NCI-H1694 treated with DMSO at 0.1 percent for 48 hours (cell line): Measurements from ENCODE around the gene ZIC1.

Source experiments
- DNase-seq: peaks from one replicate; lab custom pipeline; 2025; lab: John Stamatoyannopoulos, UW

Gene ZIC1

GRCh38 chr3:147409143-147410115, at the start of gene ZIC1:
Gene ZIC1, plus strand, starts transcription at chr3:147409365. Its CDS starts 748 bp downstream, at chr3:147410113.
- DNase-seq, result no peak

DNA sequence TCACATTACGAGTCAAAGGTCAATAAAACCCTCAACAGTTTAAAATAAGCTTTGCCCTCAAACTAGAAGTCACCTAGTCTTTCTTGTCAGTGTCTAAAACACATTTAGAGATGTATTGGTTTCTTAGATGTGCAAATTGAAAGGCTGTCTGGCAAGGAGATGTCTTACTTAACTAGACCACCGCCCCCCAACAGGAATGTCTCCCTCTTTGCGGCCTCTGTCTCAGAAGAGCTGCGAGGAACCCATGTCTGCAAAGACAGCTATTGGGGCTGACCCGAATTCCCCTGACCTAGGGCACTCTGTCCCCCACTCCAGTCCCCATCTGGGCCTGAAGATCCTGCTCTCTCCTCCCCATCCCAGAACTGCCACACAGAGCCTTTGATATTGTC, 49.1 kb upstream of the ZIC1 start:
- no peak for DNase-seq

- peak; percentile 7 for DNase-seq
Observed at GRCh38 chr3:147360646-147361453, 48.3 kb upstream of the ZIC1 start.

GRCh38 chr3:147361454-147362420, 47.4 kb upstream of the ZIC1 start:
- peak; percentile 15 for DNase-seq

- no peak for DNase-seq
Observed at GRCh38 chr3:147364771-147365170, 44.4 kb upstream of the ZIC1 start.

- no peak for DNase-seq
Observed at GRCh38 chr3:147365196-147366115, 43.7 kb upstream of the ZIC1 start.

GRCh38 chr3:147367676-147368075, 41.5 kb upstream of the ZIC1 start:
- no peak for DNase-seq

DNA sequence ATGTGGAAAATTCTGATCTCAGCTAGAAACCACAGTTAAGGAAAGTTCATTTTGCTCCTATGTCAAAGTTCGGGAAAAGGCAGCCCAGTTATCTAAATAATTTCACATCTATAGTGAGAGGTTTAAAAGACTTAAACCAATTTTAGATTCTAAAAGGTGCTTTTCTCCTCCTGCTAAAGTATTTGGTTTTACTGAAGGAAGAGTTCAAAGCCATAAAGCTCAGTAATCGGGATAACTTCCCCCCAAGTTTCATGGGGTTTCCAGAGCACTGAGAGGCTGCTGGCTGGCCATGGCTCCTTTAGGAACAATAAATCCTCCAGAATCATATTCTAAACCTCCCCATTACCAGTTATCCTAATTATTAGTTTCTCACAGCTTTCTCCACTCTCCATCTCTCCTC, 41.0 kb upstream of the ZIC1 start:
- no peak for DNase-seq

- DNase-seq, result peak; percentile 6
Observed at GRCh38 chr3:147368561-147369221, 40.5 kb upstream of the ZIC1 start.

DNA sequence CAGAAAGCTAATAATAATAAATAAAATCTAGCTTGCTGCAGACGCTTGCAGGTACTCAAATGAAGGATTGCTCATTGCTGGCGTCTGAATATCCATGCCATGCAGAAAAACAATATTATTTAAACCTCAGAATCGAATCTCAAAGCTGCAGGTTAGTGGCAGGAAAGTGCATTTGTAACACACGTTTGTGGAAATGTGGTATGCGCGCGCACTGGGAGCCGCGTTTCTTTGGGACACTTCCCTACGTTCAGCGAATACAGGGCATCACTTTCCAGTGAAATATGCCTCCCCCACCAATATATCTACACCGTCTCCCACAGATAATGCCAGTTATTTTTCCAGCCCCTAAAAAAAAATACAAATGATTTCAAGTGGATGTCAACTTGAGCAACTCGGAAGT, 39.9 kb upstream of the ZIC1 start:
- no peak for DNase-seq

- no peak for DNase-seq
Observed at GRCh38 chr3:147369661-147370123, 39.5 kb upstream of the ZIC1 start.

DNA sequence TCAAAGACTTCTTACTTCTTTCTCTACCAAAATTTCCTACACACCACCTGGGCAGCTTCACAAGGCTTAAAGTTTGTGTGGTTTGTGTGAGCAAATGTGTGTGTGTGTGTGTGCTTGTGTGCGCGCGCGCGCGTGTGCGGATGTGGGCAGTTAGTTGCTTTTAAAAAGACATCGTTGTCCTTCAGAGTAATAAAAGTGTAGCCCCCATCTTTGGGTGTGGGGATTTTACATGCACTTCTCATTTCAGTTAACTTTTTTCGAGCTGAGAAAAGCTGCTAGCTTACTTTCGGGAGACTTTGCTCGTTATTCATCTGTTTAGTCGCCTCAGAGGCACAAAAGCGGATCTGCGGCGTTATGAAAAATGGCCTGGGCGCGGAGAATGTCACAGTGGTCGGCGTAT, 38.8 kb upstream of the ZIC1 start:
- no peak for DNase-seq

GRCh38 chr3:147371140-147371539, 38.0 kb upstream of the ZIC1 start:
- no peak for DNase-seq

- no peak for DNase-seq
Observed at GRCh38 chr3:147371771-147372340, 37.3 kb upstream of the ZIC1 start.

DNA sequence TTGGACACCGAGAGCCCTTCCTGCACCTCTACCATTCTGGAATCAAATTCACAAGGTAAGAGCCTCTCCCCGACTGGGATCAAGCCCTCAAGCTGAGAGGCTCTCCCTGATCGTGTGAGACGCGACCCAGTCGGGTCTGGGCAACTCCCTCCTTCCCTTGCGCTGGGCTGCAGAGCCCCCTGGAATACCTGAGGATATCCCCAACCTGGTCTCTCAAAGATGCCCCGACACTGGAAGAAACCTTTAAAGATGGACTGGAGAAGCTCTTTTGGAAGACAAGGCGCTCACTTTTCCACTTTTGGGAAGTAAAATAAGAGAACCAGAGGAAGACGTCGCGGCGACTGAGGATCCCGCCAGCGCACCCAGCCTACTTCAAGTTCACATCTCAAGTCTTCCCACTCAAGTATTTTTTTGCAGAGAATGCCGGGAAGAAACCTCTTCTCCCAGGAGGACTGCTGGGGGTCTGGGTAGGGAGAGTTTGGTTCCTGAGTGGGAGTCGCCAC, 36.6 kb upstream of the ZIC1 start:
- DNase-seq, result no peak

DNA sequence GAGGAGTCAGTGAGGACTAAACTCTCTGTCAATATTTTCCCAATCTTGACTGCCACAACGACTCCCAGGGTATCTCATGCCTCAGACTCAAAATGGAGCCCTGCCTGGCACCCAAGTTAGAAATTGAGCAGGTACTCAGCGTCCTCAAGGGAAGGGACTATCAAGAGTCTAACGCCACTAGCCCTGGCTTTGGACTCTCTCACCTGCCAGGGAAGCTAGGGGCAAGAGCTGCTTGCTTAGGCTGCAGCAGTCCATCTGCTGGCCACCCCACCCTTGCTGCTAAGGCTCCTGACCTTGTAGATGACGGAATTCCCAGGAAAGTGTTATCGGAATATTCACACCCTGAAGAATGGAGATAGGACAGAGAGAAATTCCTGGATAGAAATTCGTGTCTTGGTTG, 35.9 kb upstream of the ZIC1 start:
- no peak for DNase-seq

GRCh38 chr3:147377412-147378367, 31.5 kb upstream of the ZIC1 start:
- no peak for DNase-seq

DNA sequence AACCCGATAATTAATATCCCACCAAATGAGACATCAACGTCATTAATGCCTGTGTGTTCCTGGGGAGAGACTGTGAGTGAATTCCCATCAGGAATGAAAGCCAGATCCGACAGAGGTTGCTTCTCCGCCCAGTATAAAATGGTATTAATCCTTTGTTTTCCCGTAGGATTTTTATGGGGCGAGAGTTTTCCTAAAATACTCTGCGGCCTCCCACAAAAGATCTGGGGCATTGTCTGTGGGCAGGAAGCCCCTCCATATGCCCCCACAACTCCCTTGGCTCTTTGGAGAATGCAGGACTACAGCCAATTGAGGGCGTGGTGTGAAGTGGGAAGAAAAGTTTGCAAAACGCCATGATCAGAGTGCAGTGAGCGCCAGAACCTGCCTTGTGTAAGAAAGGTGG, 29.5 kb upstream of the ZIC1 start:
- no peak for DNase-seq
